Measurements from ENCODE around the gene ARID3A.

DNA sequence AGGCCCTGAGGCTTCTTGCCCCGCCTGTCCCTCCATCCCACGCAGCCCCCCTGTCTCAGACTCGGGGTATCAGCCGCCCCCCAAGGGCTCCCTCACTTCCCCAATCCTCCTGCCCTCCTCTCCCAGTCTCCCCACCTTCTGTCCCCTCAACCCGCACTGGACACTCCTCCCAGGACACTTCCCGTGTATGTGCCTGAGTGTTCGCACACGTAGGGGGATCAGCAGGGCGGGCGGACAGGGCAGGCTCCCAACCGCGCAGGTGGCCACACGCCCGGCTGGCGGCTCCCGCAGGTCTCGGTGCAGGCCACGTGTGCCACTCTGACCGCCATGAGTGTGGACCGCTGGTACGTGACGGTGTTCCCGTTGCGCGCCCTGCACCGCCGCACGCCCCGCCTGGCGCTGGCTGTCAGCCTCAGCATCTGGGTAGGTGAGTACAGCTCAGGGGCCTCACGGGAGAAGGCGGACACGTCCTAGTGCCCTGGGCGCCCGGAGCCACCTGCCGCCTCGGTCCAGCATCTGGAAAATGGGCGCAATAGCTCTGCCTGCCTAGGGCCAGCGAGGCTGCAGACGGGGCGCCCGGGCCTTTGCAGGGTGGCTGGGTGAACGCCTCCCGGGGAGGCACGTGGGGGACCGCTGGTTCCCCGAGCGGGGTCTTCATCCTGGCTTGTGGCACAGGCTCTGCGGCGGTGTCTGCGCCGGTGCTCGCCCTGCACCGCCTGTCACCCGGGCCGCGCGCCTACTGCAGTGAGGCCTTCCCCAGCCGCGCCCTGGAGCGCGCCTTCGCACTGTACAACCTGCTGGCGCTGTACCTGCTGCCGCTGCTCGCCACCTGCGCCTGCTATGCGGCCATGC, 6.4 kb upstream of the ARID3A start:
- TF ChIP-seq ZNF274 (IDR thresholded peaks at IDR 0.05; ENCODE audit: low read depth, low read length) (no peak), YY1 (IDR thresholded peaks at IDR 0.05; ENCODE audit: insufficient read depth, insufficient read length) (no peak)
